HG03442 (cell line): ENCODE measurements around the gene SMS.
A peak's percentile ranks its signal among the peaks of the same experiment; 100 is the strongest.

ENCODE experiments used
- ATAC-seq: cut with Tn5 transposase; IDR thresholded peaks from one replicate; pipeline ENCODE4 v1.9.1; 2021; ENCODE audit warnings: mild to moderate bottlenecking, moderate library complexity; ENCODE audit not compliant: unreplicated experiment

The SMS gene

DNA sequence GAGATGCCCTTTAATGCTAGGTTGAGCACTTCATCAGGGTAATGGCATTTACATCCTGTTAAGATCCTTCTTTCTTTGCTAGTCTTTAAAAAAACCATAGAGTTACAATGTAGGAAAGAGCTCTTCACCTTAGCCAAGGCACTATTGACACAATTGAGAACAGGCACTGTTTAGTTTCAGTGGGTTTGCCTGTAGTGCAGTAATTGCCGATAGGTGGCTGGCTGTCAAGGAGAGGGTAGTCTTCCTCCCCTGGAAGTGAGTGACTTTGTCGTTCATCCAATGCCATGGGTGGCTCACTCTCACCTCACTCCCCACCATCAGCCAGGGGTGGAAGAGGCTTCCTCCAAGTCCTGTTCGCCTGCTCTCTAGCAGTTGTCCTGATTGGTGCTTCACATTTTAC, 34.7 kb downstream of the SMS start:
- no peak for ATAC-seq

DNA sequence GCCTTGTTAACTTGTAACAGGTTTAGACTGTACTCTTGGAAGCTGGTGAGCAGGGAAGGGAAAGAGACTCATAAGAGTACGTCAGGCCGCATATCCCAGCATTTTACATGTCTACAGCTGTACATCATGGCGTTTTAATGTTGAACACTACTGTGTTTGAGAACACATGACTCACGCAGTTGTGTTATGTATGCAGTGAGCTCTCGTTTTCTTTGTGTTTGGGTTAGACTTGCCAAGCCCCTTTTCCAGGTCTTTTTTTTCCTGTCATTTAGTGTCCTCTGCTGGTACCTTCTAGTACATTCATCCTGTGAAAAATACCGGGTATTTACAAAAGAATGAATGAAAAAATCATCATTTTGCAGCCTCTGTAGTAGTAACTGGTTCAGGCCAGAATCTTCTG, 35.3 kb downstream of the SMS start:
- ATAC-seq: no peak

DNA sequence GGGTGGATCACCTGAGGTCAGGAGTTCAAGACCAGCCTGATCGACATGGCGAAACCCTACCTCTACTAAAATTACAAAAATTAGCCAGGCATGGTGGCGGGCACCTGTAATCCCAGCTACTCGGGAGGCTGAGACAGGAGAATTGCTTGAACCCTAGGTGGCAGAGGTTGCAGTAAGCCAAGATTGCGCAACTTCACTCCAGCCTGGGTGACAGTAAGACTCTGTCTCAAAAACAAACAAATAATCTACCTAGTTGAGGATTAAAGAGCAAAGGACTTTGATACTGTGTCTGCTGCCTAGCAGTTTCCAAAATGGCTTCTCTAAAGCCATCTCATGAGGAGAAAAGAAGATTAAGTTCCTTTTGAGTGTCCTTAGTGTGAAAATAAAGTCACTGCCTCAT, 37.8 kb downstream of the SMS start:
- ATAC-seq: no peak

DNA sequence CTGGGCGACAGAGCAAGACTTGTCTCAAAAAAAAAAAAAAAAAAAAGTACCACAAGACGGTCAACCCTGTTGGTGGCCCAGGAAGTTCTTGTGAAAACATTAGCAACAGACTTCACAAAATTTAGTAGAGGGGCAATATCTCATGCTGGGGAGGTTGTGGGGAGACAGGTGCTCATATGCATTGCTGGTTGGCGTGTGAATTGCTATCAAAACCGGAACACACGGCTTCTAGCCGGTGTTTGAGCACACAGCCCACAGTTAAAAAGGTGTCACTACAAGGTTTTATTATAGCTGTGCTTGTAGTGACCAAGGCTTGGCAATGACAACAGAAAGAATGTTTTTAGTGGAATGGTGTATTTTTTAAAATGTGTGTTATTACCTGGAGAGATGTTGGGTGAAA, 41.8 kb downstream of the SMS start:
- ATAC-seq: no peak

DNA sequence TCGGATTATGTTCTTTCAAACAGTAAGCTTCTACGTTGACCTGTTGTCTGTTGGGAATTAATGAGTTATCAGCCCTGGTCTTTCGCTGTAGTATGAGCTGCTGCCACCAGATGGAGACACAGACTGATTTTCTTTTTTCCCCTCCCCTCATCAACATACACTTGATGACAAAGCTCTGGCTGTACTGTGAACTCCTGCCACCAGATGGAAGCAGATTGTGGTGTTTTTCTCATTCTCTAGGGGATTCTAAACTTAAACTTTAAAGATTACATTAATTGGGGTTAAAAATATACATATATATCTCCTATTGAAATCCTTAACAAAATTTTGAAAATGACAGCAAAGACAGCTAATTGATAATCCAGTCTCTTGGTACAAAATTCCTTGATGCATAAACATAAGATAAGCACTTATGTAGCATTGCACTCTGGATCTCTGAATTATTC, 44.8 kb downstream of the SMS start:
- peak; percentile 80 for ATAC-seq

DNA sequence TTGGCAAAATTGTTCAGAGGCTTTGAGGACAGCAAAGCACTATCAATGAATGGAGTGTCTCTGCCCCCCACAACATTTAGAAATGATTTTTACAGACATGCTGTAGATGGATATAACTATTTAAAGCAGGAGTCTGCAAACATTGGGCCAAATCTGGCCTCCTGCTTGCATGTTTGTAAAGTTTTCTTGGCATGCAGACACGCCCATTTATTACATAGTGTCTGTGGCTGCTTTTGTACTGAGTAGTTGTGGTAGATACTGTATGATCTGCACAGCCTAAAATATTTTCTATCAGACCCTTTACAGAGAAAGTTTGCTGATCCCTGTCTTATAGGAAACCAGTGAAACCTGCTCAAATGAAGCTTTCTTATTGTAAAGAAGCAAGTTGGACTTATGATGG, 46.1 kb downstream of the SMS start:
- no peak for ATAC-seq

DNA sequence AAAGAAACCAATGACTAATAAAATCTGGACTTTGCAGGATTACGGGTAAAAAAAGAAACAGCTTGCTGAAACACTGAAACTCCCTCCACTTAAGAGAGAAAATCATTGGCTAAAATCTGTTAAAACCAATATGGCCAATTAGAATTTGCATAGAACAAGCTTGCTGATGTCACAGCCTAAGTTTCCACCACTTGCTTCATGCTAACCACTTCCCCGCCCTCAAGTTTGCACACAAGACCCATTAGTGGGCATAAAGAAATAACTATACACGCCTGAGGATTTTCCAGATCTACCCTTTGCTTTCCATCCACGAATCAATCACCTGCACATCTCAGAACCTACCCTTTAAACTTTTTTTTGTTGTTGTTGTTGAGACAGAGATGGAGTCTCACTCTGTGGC, 48.9 kb downstream of the SMS start:
- peak; percentile 39 for ATAC-seq

DNA sequence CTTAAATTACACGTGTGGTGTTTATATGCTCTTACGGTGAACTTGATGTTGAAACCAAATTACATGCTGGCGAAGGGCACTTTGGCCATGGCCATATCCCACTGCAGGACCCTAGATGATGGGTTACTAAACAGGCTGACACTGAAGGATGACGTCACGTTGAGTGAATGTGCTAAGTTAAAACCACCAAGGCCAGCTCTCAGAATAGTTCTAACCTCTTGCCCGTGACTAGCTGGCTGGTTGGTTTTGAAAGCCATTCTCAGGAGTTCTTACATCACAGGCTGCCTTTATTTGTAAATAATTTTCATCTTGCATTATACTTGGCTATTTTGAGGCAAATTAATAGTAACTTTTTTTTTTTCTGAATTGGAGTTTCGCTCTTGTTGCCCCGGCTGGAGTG, 50.3 kb downstream of the SMS start:
- no peak for ATAC-seq

DNA sequence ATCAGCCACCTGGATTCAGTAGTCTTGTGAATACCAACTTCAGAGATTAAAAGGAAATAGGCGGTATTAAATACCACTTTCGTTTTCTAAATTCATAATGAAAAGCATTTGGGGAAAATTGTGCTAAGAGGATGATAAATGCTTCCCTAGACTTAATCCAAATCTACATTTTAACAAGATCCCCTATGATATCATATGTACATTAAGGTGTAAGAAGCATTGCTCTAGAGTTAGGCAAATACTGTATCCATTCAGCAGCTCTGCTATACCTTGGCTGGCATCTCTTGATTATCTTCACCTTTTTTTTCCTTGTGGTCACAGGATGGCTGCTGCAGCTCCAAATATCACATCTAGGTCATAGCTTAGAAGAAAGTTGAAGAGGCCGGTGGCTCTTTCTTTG, 51.0 kb downstream of the SMS start:
- ATAC-seq: no peak

DNA sequence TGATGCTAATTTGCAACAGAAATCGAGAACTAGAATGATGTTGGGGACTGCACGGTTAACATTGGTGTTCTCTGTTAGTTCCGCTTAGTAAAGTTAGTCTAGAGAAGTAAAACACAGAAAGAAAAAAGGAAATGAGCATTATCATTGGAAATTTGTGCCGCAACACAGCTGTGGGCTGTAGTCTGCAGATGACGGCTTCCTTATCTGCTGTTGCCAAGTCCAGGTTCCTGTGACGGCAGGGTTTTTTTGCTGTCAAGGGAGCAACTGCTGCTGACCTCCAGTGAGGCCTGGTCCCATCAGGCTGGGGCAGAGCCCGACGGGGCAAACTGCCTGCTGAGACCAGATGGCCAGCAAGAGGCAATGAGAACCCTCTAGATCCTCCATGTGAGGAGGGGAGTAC, 52.8 kb downstream of the SMS start:
- ATAC-seq: peak; percentile 86

DNA sequence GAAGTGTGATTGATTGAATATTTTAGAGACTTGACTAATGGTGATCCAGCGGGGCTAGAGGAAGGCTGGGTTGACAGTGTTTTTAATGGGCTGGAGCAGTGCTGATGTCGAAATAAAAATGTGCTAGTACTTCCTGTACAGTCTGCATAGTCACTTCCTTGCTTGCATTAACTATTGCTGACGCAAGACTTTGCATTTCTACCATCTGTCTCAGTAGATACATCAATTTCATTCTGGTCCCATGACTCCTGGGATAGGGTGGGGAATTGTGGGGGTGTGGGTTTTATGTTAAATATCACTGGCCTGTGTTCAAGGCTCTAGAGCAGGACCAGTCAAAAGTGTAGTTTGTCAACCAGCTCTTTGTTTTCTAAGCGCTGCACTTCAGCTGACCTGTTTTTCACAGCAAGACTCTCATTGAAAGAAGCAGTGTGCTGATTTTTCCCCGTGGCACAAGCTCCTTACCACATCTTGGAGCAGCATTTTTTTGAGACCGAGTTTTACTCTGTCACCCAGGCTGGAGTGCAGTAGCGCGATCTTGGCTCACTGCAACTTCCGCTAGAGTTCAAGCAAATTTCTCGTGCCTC, 56.5 kb downstream of the SMS start:
- no peak for ATAC-seq

DNA sequence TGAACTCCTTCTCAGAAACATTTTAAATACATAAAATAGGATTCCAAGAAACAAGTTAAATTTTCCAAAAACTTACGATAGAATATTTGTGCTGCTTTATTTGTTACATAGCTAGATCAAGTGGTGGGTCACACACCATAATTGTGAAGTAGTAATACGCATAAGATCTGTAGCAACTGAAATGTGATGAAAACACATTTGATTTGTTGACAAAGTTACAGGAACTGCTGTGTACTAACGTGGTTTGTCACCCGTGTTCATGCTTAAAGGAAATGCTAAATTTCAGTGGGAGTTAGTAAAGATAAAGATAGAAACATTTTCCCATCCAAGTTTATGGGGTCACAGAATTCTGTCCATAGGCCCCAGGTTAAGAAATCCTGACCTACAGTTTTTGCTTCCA, 57.5 kb downstream of the SMS start:
- no peak for ATAC-seq

DNA sequence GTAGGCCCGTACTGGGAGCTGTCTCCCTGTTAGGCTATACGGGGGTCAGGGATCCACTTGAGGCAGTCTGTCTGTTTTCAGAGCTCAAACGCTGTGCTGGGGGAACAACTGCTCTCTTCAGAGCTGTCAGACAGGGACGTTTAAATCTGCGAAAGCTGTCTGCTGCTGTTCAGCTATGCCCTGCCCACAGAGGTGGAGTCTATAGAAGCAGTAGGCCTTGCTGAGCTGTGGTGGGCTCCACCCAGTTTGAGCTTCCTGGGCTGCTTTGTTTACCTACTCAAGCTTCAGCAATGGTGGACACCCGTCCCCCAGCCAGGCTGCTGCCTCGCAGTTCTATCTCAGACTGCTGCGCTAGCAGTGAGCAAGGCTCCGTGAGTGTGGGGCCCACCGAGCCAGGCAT, 64.4 kb downstream of the SMS start:
- ATAC-seq: no peak

DNA sequence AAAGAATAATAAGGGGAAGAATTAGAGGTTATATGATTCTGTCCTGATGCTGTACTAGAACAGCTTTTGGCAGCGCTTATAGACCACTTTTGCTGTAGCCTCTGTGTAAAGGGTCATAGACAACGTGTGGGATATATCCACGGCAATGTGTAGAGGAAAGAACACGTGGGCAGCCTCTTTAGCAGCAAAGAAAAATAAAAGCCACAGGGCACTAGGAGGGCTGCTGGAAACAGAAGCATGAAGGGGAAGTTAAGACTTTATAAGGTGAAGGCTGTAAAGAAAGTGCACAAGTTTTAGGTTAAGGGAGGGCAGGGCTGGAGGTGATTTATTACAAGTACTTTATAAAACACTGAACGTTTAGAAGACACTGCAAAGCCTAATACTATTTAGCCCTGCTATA, 71.5 kb downstream of the SMS start:
- no peak for ATAC-seq

DNA sequence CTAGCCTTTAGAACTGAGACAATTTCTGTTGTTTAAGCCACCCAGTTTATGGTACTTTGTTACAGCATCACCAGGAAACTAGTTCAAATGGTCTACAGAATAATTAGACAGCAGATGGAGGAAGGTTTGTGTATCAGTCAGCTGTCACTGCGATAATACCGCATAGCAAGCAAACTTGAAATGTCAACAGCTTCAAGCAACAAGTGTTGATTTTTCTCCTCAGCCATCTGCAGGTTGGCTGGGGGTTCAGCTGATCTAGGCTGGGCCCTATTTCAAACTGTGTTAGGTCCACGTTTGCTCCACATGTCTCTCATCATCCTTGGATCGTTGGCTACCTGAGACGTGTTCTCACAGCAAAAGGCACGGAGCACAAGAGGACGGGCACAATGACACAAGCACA, 72.4 kb downstream of the SMS start:
- no peak for ATAC-seq

DNA sequence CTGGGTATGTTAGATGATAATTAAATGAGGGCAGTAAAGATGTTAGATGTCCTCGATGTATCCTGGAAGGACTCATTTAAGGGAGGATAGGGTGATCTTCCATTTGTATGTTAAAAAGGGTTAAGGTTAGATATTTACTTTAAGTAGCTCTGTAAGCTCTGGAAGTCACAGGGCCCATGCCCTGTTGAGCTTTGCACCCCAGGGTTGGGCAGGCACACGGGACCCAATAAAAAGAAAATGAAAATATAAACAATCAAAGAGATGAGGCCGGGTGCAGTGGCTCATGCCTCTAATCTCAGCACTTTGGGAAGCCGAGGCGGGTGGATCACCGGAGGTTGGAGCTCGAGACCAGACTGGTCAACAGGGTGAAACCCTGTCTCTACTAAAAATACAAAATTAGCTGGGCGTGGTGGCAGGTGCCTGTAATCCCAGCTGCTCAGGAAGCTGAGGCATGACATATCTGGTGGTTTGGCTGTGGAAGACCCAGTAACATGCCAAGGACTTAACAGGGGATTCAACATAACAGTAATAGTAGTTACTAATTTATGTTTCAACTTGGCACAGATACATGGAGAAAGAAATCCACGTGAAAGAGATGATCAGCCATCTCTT, 74.7 kb downstream of the SMS start:
- no peak for ATAC-seq

DNA sequence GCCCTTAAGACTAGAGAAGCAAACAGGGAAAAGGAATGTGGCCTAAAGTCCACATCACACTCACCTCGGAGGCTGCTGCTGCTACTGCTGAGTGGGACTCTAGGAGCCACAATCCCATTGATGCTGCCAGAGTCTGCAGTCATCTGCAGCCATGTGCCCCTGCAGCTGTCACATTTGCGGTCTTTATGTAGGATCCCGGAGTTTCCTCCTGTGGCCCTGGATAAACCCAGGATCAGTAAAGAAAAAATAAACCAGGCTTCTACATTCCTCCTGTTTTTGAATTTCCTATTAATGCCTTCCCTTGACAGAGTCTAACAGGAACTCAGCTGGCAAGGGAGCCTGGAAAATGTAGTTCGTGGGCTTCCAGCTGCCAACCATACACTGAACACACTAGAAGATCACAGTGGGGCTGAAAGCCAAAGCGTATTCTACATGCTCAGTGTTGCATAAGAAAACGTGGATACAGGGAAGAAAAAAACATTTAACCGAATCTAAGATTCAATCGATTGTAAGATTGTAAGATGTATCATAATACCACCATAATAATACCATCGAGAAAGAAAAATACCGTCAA, 81.3 kb downstream of the SMS start:
- no peak for ATAC-seq

DNA sequence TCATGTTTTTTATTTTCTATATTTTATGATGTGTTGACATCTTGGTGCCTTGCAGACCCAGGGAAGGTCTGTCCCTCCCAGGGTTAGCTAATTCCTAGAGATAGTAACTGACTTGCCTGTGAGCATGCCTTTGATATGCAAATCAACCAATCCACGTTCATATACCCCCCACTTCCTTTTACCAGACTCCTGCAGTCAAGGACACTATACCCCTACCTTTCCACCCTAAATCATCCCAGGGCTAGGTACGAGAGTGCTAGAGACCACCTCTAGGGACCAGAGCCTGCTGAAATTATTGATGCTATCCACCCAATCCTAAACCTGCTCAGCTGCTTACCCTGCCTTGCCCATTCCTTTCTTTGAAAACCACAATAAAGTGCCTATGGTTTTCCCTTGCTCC, 84.1 kb downstream of the SMS start:
- ATAC-seq: no peak

DNA sequence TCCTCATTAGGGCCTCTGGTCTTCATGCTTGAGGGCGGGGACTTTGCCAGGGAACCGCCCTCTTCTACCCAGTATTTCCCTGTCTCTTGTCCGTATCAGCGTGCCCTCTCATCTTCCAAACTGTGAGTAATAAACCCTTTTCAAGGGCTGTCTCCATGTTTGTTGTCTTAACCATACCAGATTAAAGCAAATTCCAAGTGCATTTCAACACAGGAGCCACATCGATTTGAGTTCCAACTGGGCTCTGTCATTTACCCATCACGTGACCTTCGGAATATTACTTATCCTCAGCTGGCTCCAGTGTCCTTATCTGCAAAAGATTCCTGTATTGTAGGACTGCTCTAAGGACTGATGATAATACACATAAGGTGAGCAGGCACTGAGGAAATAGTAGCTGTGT, 85.2 kb downstream of the SMS start:
- no peak for ATAC-seq

DNA sequence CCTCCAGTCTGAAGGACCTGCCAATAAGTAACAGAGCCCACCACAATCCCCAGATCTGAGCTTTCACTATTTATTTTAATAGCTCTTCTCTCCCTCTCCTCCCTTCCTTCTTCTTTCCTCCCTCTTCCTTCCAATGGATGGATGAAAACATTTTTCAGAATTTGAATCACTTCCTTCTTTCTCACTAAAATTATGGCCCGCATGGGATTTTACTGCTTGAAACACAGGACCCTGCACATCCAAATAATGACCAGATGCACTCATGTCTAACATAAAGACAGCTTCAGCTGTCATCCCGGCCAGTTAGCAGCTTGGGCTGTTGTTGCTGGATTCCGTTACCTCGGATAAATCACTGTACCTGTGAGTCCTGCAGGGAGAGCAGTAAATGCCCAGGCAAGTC, 86.2 kb downstream of the SMS start:
- no peak for ATAC-seq

DNA sequence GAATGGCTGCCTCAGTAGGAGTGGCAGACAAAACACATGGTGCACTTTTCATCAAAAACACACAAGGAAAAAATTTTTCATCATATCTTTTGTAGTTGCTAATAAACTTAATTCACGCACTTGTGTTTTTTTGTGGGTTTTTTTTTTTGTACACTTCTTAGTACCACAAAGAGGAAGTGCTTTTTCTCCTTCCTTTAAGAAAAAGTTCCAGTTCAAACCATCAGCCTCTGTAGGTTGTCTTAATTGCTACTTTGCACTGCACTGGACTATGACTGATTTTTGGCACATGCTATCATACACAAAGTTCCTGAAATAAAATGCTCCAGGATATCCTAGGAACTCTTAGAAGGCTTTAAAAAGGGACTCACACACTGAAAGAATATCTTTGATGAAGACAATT, 91.6 kb downstream of the SMS start, which contains the start of gene PHEX:
Gene PHEX (plus strand): TSS at position 242 of the 400 bp plus-strand sequence. CDS start 681 bp downstream, outside the sequence.
- ATAC-seq: no peak

DNA sequence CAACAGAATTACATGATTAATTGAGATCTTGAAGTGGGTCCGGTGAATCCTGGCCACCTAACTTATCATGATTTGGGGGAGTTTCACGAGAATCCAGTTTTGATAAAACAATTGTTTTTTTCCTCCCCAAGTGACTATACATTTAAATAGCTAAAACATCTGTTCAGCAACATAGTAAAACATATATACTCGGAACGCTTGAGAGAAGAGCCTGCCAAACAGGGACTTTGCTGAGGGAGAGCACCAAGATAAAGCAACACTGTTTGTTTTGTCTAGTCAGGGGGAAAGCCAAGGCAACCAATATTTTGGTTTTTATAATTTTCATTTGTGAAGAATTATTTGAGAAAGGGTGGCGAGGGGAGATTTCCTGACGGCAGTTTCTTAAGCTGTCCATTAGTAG, 92.0 kb downstream of the SMS start:
- no peak for ATAC-seq

DNA sequence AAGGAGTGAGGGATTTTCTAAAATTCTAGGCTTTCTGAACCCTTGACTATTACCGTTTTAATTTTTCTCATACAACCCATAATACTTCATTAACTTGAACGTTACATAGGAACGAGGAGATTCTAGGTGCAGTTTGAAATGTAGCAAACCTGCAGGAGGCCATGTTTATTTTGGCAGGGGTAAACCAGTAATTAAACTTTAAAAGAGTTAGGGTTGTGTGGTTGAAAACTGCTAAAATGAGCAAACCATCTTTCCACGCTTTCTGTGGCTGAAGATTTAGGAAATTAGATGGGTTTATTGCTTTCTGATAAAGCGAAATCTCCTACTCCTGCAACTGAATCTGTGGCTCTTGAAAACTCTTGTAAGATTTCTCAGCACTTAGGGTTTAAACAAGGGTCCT, 93.3 kb downstream of the SMS start:
- no peak for ATAC-seq
